Activated T-helper 17 cell treated with anti-CD3 and anti-CD28 coated beads, Interleukin-2, amount 50 U/mL, for 72 hours (primary cell): ENCODE measurements around the gene ARHGEF11. TPM values are rescaled to one million over a fixed set of nuclear protein-coding genes. Genes with fewer than 3 reads are reported as not detected.
"Not testable (repeated sequence)": the region's sequence is repeated elsewhere in the genome, so short reads cannot be mapped to it uniquely, and the experiment has no call there.

Experiments used
- ATAC-seq: fragments of 150-1000 bp; cut with Tn5 transposase; replicated peaks from 2 replicates; pipeline ENCODE4 v1.10.0; 2021; ENCODE audit warnings: mild to moderate bottlenecking, moderate library complexity
- H3K27ac Mint-ChIP-seq: one replicate; pipeline ENCODE4 v1.8.0; 2022; ENCODE audit warnings: mixed read lengths
- H3K27me3 Mint-ChIP-seq: one replicate; pipeline ENCODE4 v1.8.0; 2022; ENCODE audit warnings: mixed read lengths
- H3K36me3 Mint-ChIP-seq: one replicate; pipeline ENCODE4 v1.8.0; 2022; ENCODE audit warnings: low read depth, mild to moderate bottlenecking, mixed read lengths
- H3K4me1 Mint-ChIP-seq: one replicate; pipeline ENCODE4 v1.8.0; 2022; ENCODE audit warnings: mixed read lengths
- H3K4me3 Mint-ChIP-seq: one replicate; pipeline ENCODE4 v1.8.0; 2022; ENCODE audit warnings: mild to moderate bottlenecking, mixed read lengths
- H3K9me3 Mint-ChIP-seq: one replicate; pipeline ENCODE4 v1.8.0; 2022; ENCODE audit warnings: mixed read lengths
- total RNA-seq, 2 donors: library from RNA; stranded (reverse); gene quantifications; one replicate each; pipeline ENCODE4 v1.2.3, GENCODE V29; 2022

The ARHGEF11 gene
- total RNA-seq, 2 donors from 2014 or later, result 4.1 to 4.7 TPM

- no peak overlapping the region for H3K27ac Mint-ChIP-seq
- H3K4me3 Mint-ChIP-seq, result no peak overlapping the region
- ATAC-seq, result no peak
Observed at GRCh38 chr1:156929596-156930238, 115.8 kb downstream of the ARHGEF11 start.

GRCh38 chr1:156928043-156928602 lies 117.4 kb downstream of the ARHGEF11 start:
- no peak overlapping the region for H3K27ac Mint-ChIP-seq
- peak; percentile 1 for ATAC-seq
- H3K9me3 Mint-ChIP-seq, result no peaks in the 10 kb centered on the region
- H3K4me3 Mint-ChIP-seq, result peak overlapping the region; percentile 27
- no peaks in the 10 kb centered on the region for H3K36me3 Mint-ChIP-seq
- peaks cover 57% of the 10 kb centered on the region for H3K27me3 Mint-ChIP-seq
- H3K4me1 Mint-ChIP-seq, result peaks cover 8% of the 10 kb centered on the region

More at GRCh38 chr1:156929596-156930238, 115.8 kb downstream of the ARHGEF11 start:
- Mint-ChIP-seq H3K36me3 (no peaks in the 10 kb centered on the region), H3K9me3 (no peaks in the 10 kb centered on the region), H3K27me3 (peaks cover 56% of the 10 kb centered on the region), H3K4me1 (peaks cover 8% of the 10 kb centered on the region)

GRCh38 chr1:156927215-156928042 lies 118.1 kb downstream of the ARHGEF11 start:
- Mint-ChIP-seq H3K27ac (no peak overlapping the region), H3K9me3 (no peaks in the 10 kb centered on the region), H3K4me1 (peaks cover 8% of the 10 kb centered on the region), H3K4me3 (peak overlapping the region; percentile 27), H3K36me3 (no peaks in the 10 kb centered on the region), H3K27me3 (peaks cover 62% of the 10 kb centered on the region)
- peak; percentile 73 for ATAC-seq

GRCh38 chr1:156926695-156927094 lies 118.8 kb downstream of the ARHGEF11 start:
- ATAC-seq, H3K27ac Mint-ChIP-seq, H3K36me3 Mint-ChIP-seq, H3K4me1 Mint-ChIP-seq, H3K9me3 Mint-ChIP-seq: not testable (repeated sequence)
- H3K27me3 Mint-ChIP-seq, result peaks cover 65% of the 10 kb centered on the region
- peak overlapping the region; percentile 27 for H3K4me3 Mint-ChIP-seq

- Mint-ChIP-seq H3K36me3 (no peaks in the 10 kb centered on the region), H3K4me3 (peak overlapping the region; percentile 5), H3K4me1 (peaks cover 8% of the 10 kb centered on the region), H3K27ac (no peak overlapping the region), H3K27me3 (peaks cover 66% of the 10 kb centered on the region), H3K9me3 (no peaks in the 10 kb centered on the region)
- peak; percentile 81 for ATAC-seq
Observed at GRCh38 chr1:156926175-156926574, 119.4 kb downstream of the ARHGEF11 start.

- Mint-ChIP-seq H3K9me3 (no peaks in the 10 kb centered on the region), H3K4me3 (peak overlapping the region; percentile 5), H3K4me1 (peaks cover 8% of the 10 kb centered on the region), H3K36me3 (no peaks in the 10 kb centered on the region), H3K27ac (no peak overlapping the region), H3K27me3 (peaks cover 64% of the 10 kb centered on the region)
- no peak for ATAC-seq
Observed at GRCh38 chr1:156925154-156926010, 120.2 kb downstream of the ARHGEF11 start.

- Mint-ChIP-seq H3K4me3 (no peak overlapping the region), H3K4me1 (peaks cover 8% of the 10 kb centered on the region), H3K36me3 (no peaks in the 10 kb centered on the region), H3K27me3 (peaks cover 60% of the 10 kb centered on the region), H3K9me3 (no peaks in the 10 kb centered on the region), H3K27ac (no peak overlapping the region)
- no peak for ATAC-seq
Observed at GRCh38 chr1:156924478-156925153, 120.9 kb downstream of the ARHGEF11 start.

GRCh38 chr1:156923670-156924477 lies 121.7 kb downstream of the ARHGEF11 start:
- H3K4me1 Mint-ChIP-seq, result peaks cover 8% of the 10 kb centered on the region
- H3K4me3 Mint-ChIP-seq, result peak overlapping the region; percentile 33
- no peaks in the 10 kb centered on the region for H3K9me3 Mint-ChIP-seq
- H3K27me3 Mint-ChIP-seq, result peaks cover 57% of the 10 kb centered on the region
- ATAC-seq, result no peak
- H3K27ac Mint-ChIP-seq, result no peak overlapping the region
- H3K36me3 Mint-ChIP-seq, result no peaks in the 10 kb centered on the region

GRCh38 chr1:156922986-156923669 lies 122.4 kb downstream of the ARHGEF11 start:
- H3K4me3 Mint-ChIP-seq, result peak overlapping the region; percentile 33
- H3K4me1 Mint-ChIP-seq, result peaks cover 8% of the 10 kb centered on the region
- peaks cover 57% of the 10 kb centered on the region for H3K27me3 Mint-ChIP-seq
- no peak for ATAC-seq
- no peaks in the 10 kb centered on the region for H3K9me3 Mint-ChIP-seq
- H3K36me3 Mint-ChIP-seq, result no peaks in the 10 kb centered on the region
- no peak overlapping the region for H3K27ac Mint-ChIP-seq

GRCh38 chr1:156921053-156921529 lies 124.5 kb downstream of the ARHGEF11 start:
- no peaks in the 10 kb centered on the region for H3K36me3 Mint-ChIP-seq
- H3K4me3 Mint-ChIP-seq, result no peak overlapping the region

GRCh38 chr1:156920233-156921052 lies 125.1 kb downstream of the ARHGEF11 start, which contains the start of gene LRRC71:
Gene LRRC71, plus strand, starts transcription at chr1:156920632. Its CDS starts 172 bp downstream, at chr1:156920804.
- H3K9me3 Mint-ChIP-seq, result no peaks in the 10 kb centered on the region
- H3K27me3 Mint-ChIP-seq, result peaks cover 51% of the 10 kb centered on the region
- H3K27ac Mint-ChIP-seq, result no peak within 1 kb of the TSS
- peak; percentile 80 for ATAC-seq
- peaks cover 3% of the 10 kb centered on the region for H3K4me1 Mint-ChIP-seq
- no peaks in the 10 kb centered on the region for H3K36me3 Mint-ChIP-seq
- H3K4me3 Mint-ChIP-seq, result no peak within 1 kb of the TSS

More at GRCh38 chr1:156921053-156921529, 124.5 kb downstream of the ARHGEF11 start:
- ATAC-seq, result no peak
- peaks cover 53% of the 10 kb centered on the region for H3K27me3 Mint-ChIP-seq
- peaks cover 8% of the 10 kb centered on the region for H3K4me1 Mint-ChIP-seq
- H3K27ac Mint-ChIP-seq, result no peak overlapping the region
- no peaks in the 10 kb centered on the region for H3K9me3 Mint-ChIP-seq

GRCh38 chr1:156914440-156914856 lies 131.1 kb downstream of the ARHGEF11 start:
- no peaks in the 10 kb centered on the region for H3K9me3 Mint-ChIP-seq
- H3K36me3 Mint-ChIP-seq, result no peaks in the 10 kb centered on the region
- ATAC-seq, result peak; percentile 28
- H3K4me3 Mint-ChIP-seq, result no peak overlapping the region
- H3K4me1 Mint-ChIP-seq, result no peaks in the 10 kb centered on the region
- no peak overlapping the region for H3K27ac Mint-ChIP-seq
- H3K27me3 Mint-ChIP-seq, result peaks cover 42% of the 10 kb centered on the region
